ENCODE measurements around the gene SPRYD4. TPM values are rescaled to one million over a fixed set of nuclear protein-coding genes. Genes with fewer than 3 reads are reported as not detected.

The SPRYD4 gene
- total and polyA plus RNA-seq, 9 of the 15 experiments (the other 6 are each of a cell fraction or from before 2014, with no cell fraction given) = 1.8 to 4.7 (median 2.8) TPM

DNA sequence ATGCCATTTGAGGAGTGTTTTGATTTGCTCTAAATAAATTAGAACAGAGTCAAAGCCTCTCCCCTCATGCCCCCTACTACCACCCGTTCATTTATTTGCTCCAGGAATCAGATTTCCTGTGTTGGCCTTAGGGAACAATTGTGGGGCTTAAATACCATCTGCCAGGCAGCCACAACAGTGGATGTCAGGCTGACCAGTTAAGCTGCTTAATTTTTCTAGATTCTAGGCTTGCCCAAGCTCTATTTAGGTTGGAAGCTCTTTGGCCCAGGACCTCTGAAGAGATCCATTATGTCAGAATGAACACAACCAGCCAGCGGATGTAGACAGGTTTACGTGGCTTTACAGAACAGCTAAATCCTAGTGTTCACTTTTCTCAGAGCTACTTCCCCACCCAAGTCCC, 18.1 kb upstream of the SPRYD4 start:
- in situ Hi-C loops (cut with MboI) (no loop called here), intact Hi-C loops (cut with micrococcal nuclease) (no loop called here)
- Histone ChIP-seq H3K4me3 (no peak overlapping the region), H3K9ac (ENCODE audit: insufficient read depth in 1 of 2, low read depth in 2 of 2, low read length in 2 of 2) (no peak overlapping the region), H3K79me2 (ENCODE audit: control insufficient read depth, insufficient read depth, low read length) (peaks cover 30% of the 10 kb centered on the region), H3K9me1 (ENCODE audit: control insufficient read depth, insufficient read depth, low read length) (no peaks in the 10 kb centered on the region), H4K20me1 (replicated peaks; ENCODE audit: control insufficient read depth, insufficient read depth, low read length) (no peaks in the 10 kb centered on the region), H3K4me1 (replicated peaks in 1 of 2; ENCODE audit: control insufficient read depth in 2 of 2, insufficient read depth in 2 of 2, low read length in 2 of 2) (peaks cover 14 to 17% of the 10 kb centered on the region in 2 experiments), H3K27ac (ENCODE audit: extremely low read depth, low read depth, low read length) (no peak overlapping the region), H3K9me3 (replicated peaks; ENCODE audit: control insufficient read depth, insufficient read depth, low read depth, low read length) (no peaks in the 10 kb centered on the region), H2AFZ (ENCODE audit: low read depth, low read length) (peak overlapping the region; percentile 80), H3K36me3 (ENCODE audit: control insufficient read depth, insufficient read depth, low read length) (peaks cover 15% of the 10 kb centered on the region), H3K4me2 (ENCODE audit: insufficient read depth, low read length) (no peak overlapping the region), H3K27me3 (ENCODE audit: control insufficient read depth in 2 of 2, insufficient read depth in 2 of 2, low read length in 2 of 2) (no peaks in the 10 kb centered on the region)
- ATAC-seq (no peak), FAIRE-seq (no peak), DNase-seq (ENCODE audit: extremely low read depth in 1 of 4, low spot score in 3 of 4) (no peak)
- ChIA-PET CTCF (ENCODE audit: low intra/inter-chr PET ratio) (no interaction called here), POLR2A (interaction anchor here (0.5 to 2.8 kb wide), 7 partner anchors 8 to 91 kb away, joined by 3 to 10 read pairs (median 6); partner anchors contain the start of gene STAT2)
- WGBS (ENCODE audit: insufficient coverage, low coverage, missing lambda C conversion rate) = 68% methylated on average over 3 of the region's 3 CpGs
- TF ChIP-seq RBM39 (optimal IDR thresholded peaks at IDR 0.05; ENCODE audit: low read depth, low read length) (no peak), PTBP1 (IDR thresholded peaks at IDR 0.05; ENCODE audit: low read depth, low read length) (no peak), ZNF707 (CRISPR knock-in tag; conservative IDR thresholded peaks at IDR 0.05) (no peak), KLF10 (CRISPR knock-in tag; IDR thresholded peaks at IDR 0.05) (no peak), LARP7 (IDR thresholded peaks at IDR 0.05) (no peak), HCFC1 (IDR thresholded peaks at IDR 0.05; ENCODE audit: low read depth, low read length) (no peak), ELF2 (CRISPR knock-in tag; IDR thresholded peaks at IDR 0.05) (no peak), ZNF24 (IDR thresholded peaks at IDR 0.05) (no peak), C11orf30 (IDR thresholded peaks at IDR 0.05; ENCODE audit: low read depth) (no peak), RCOR1 (IDR thresholded peaks at IDR 0.05; ENCODE audit: borderline replicate concordance in 1 of 2, low read depth in 2 of 2, low read length in 2 of 2) (no peak), L3MBTL2 (IDR thresholded peaks at IDR 0.05) (no peak), NFXL1 (CRISPR knock-in tag; IDR thresholded peaks at IDR 0.05) (no peak), BCL6 (CRISPR knock-in tag; IDR thresholded peaks at IDR 0.05) (no peak), HMGN3 (IDR thresholded peaks at IDR 0.05; ENCODE audit: borderline replicate concordance, extremely low read depth, insufficient read length, low read depth, low read length) (no peak), ZBTB2 (IDR thresholded peaks at IDR 0.05) (no peak), CTBP1 (IDR thresholded peaks at IDR 0.05; ENCODE audit: borderline replicate concordance) (no peak), FOXK2 (conservative IDR thresholded peaks at IDR 0.05 in 1 of 2, IDR thresholded peaks at IDR 0.05 in 1 of 2; ENCODE audit: low read depth in 2 of 2) (no peak), ZNF175 (CRISPR knock-in tag; IDR thresholded peaks at IDR 0.05; ENCODE audit: low read depth) (no peak)
- TF ChIP-seq, protein P1, sequence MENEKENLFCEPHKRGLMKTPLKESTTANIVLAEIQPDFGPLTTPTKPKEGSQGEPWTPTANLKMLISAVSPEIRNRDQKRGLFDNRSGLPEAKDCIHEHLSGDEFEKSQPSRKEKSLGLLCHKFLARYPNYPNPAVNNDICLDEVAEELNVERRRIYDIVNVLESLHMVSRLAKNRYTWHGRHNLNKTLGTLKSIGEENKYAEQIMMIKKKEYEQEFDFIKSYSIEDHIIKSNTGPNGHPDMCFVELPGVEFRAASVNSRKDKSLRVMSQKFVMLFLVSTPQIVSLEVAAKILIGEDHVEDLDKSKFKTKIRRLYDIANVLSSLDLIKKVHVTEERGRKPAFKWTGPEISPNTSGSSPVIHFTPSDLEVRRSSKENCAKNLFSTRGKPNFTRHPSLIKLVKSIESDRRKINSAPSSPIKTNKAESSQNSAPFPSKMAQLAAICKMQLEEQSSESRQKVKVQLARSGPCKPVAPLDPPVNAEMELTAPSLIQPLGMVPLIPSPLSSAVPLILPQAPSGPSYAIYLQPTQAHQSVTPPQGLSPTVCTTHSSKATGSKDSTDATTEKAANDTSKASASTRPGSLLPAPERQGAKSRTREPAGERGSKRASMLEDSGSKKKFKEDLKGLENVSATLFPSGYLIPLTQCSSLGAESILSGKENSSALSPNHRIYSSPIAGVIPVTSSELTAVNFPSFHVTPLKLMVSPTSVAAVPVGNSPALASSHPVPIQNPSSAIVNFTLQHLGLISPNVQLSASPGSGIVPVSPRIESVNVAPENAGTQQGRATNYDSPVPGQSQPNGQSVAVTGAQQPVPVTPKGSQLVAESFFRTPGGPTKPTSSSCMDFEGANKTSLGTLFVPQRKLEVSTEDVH (IDR thresholded peaks at IDR 0.05; ENCODE audit: low read depth, partially characterized antibody) = no peak
- no TSS peak for BruUV-seq (replicated peaks)

Measured in K562 (cell line).